Immature natural killer cell (primary cell): ENCODE data around the gene TXNDC17. TPM values are rescaled to one million over a fixed set of nuclear protein-coding genes. Genes with fewer than 3 reads are reported as not detected.
A peak's percentile ranks its signal among the peaks of the same experiment; 100 is the strongest.
"Not testable (repeated sequence)": the region's sequence is repeated elsewhere in the genome, so short reads cannot be mapped to it uniquely, and the experiment has no call there.

Experiments
- DNase-seq, 3 donors: peaks; one replicate each; pipeline ENCODE4 v3.0.0; 2022; ENCODE audit warnings: mixed read lengths in 1 of 3
- H3K27ac Mint-ChIP-seq, 6 donors: one replicate each; pipeline ENCODE4 v1.8.0; 2020; ENCODE audit warnings: mixed read lengths in 6 of 6, mild to moderate bottlenecking in 5 of 6, inconsistent platforms in 4 of 6, moderate library complexity in 3 of 6
- H3K27me3 Mint-ChIP-seq, 3 donors: one replicate each; pipeline ENCODE4 v1.8.0; 2020 to 2021; ENCODE audit warnings: low read depth in 3 of 3, mild to moderate bottlenecking in 3 of 3, mixed read lengths in 3 of 3, moderate library complexity in 3 of 3, inconsistent platforms in 1 of 3
- H3K36me3 Mint-ChIP-seq, 3 donors: one replicate each; pipeline ENCODE4 v1.8.0; 2020; ENCODE audit warnings: mixed read lengths in 3 of 3, inconsistent platforms in 2 of 3, mild to moderate bottlenecking in 2 of 3
- H3K4me1 Mint-ChIP-seq, 2 donors: one replicate each; pipeline ENCODE4 v1.8.0; 2020; ENCODE audit warnings: inconsistent platforms in 2 of 2, mild to moderate bottlenecking in 2 of 2, mixed read lengths in 2 of 2, moderate library complexity in 1 of 2
- H3K4me3 Mint-ChIP-seq, 5 donors: one replicate each; pipeline ENCODE4 v1.8.0; 2020; ENCODE audit warnings: mild to moderate bottlenecking in 5 of 5, mixed read lengths in 5 of 5, inconsistent platforms in 3 of 5, moderate library complexity in 3 of 5
- H3K9me3 Mint-ChIP-seq, 6 donors: one replicate each; pipeline ENCODE4 v1.8.0; 2020; ENCODE audit warnings: mild to moderate bottlenecking in 6 of 6, mixed read lengths in 6 of 6, inconsistent platforms in 4 of 6, moderate library complexity in 3 of 6
- polyA plus RNA-seq, 3 donors: library from polyadenylated mRNA; unstranded; fragments of 300-500 nt; fragmentation: Illumina TruSeq; gene quantifications; one replicate each; pipeline ENCODE4 v1.2.3, GENCODE V29; 2021

TXNDC17 gene
- 100 to 1,000 TPM in 2 of 3 donors, 10 to 100 TPM in 1; 79.2 to 111 (median 107) TPM for polyA plus RNA-seq

DNA sequence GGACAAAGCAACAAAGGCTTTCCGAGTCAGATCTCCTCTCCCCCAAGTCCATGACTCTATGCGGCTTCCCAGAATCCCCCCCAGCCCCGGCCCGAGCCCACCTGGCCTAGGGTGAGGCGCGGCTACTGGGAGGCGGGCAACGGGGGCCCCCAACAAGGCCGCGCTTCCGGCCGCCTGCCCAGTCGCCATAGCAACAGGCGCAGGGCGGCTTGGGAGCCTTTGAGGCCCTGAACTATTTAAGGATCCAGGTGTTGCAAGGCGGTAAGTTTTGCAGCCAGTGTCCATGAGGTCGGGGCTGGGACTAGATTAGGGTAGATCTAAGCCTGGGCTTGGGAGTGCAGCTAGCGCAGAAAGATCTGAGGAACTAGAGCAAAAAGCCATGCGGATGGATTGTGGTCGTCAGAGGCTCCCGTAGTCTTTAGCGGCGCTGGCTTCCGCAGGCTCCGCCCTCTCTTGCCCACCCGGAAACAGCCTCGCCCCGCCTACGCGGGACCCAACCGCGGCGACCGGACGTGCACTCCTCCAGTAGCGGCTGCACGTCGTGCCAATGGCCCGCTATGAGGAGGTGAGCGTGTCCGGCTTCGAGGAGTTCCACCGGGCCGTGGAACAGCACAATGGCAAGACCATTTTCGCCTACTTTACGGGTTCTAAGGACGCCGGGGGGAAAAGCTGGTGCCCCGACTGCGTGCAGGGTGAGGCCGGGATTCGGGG, at the start of gene TXNDC17, which contains the start of gene KIAA0753:
Gene TXNDC17 (plus strand): TSS at position 525 of the 711 bp plus-strand sequence. CDS start 23 bp downstream, at position 548.
Gene KIAA0753 (minus strand): TSS at position 176 of the 711 bp plus-strand sequence. CDS start 5,608 bp downstream, outside the sequence.
- Mint-ChIP-seq H3K9me3 (no peaks in the 10 kb centered on the region), H3K27ac (peak within 1 kb of the TSS; percentile 91 to 100 (median 99)), H3K36me3 (peaks cover 0 to 15% (median 0%) of the 10 kb centered on the region in 3 donors), H3K4me3 (peak within 1 kb of the TSS; percentile 93 to 99 (median 97)), H3K4me1 (peaks cover 32 to 49% of the 10 kb centered on the region in 2 donors), H3K27me3 (peaks cover 8 to 14% (median 12%) of the 10 kb centered on the region in 3 donors)
- peak; percentile 94 to 95 (median 95) for DNase-seq

DNA sequence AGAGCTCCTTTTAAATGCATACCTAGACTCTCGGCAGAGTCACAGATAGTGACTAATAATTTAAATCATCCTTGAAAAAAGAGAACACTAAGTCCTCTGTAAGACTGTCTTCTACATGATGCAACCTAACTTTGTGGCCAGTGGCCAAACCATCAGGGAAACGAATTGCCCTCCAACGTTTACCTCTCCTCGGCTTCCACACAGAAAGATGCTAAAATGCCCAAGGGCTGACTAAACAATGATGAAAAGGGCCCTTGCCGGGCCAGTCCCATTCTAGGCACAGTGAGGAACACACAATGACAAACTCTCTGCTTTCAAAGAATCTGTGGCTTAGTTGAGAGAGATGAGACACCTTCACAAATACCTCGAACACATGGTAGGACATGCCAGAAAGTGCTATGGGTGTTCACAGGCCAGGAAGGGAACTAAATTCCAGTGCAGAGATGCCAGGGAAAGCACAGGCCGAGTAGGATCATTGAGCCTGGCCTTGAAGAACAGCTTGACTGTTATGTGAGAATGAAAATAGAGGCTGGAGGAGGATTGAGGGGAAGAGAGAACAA, 49.2 kb upstream of the TXNDC17 start:
- Mint-ChIP-seq H3K4me3 (no peak overlapping the region), H3K36me3 (peaks cover 46 to 61% (median 60%) of the 10 kb centered on the region in 3 donors), H3K9me3 (no peaks in the 10 kb centered on the region), H3K27me3 (peaks cover 0 to 2% (median 0%) of the 10 kb centered on the region in 3 donors), H3K27ac (peak overlapping the region in 2 of 6 donors; percentile 35 to 68), H3K4me1 (no peaks in the 10 kb centered on the region)
- DNase-seq: no peak

DNA sequence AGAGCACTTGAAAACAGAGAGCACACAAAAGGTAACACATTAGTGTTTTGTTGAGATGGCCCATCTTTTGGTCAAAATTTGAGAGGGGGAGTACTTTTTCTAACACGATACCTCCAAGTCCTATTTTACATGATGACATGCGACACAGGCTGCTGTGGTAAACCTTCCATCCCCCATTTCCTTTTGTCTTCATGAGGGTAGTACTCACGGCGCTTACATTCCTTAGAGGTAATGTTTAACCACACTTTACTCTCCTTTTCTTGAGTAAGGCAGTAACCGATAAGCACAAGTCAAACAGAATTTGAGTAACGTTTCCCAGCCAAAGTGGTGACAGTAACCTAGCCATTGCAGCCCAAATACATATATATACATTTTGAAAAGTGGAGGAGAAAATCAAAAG, 48.7 kb upstream of the TXNDC17 start:
- peaks cover 0 to 2% (median 0%) of the 10 kb centered on the region in 3 donors for H3K27me3 Mint-ChIP-seq
- no peak overlapping the region for H3K4me3 Mint-ChIP-seq
- H3K27ac Mint-ChIP-seq: peak overlapping the region in 2 of 6 donors; percentile 35 to 68
- DNase-seq: no peak
- no peaks in the 10 kb centered on the region for H3K9me3 Mint-ChIP-seq
- H3K4me1 Mint-ChIP-seq: no peaks in the 10 kb centered on the region
- H3K36me3 Mint-ChIP-seq: peaks cover 46 to 61% (median 60%) of the 10 kb centered on the region in 3 donors

DNA sequence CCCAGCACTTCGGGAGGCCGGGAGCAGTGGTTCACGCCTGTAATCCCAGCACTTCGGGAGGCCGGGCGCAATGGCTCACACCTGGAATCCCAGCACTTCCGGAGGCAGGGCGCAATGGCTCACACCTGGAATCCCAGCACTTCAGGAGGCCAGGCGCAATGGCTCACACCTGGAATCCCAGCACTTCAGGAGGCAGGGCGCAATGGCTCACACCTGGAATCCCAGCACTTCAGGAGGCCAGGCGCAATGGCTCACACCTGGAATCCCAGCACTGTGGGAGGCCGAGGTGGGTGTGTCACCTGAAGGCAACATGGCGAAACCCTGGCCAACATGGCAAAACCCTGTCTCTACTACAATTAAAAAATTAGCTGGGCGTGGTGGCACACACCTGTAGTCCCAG, 47.5 kb upstream of the TXNDC17 start:
- H3K36me3 Mint-ChIP-seq: peaks cover 41 to 58% (median 48%) of the 10 kb centered on the region in 3 donors
- H3K27ac Mint-ChIP-seq, H3K4me1 Mint-ChIP-seq, H3K27me3 Mint-ChIP-seq, DNase-seq, H3K4me3 Mint-ChIP-seq, H3K9me3 Mint-ChIP-seq: not testable (repeated sequence)

DNA sequence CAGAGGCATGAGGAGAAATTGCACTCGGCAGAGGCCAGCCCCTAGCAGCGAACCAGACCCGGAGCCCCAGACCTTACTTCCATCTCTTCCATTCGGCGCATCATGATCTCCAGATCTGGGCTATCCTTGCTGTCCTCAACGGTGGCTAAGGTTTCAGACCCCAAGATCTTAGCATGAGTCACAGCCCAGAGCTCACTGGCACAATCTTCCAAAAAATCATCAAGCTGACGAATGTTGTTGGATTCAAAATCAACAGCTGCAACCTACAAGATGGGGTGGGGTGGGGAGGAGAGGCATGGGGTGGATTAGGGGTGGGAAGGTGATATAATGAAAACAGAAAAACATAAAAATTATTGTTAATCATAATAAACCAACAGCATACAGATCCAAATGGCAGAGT, 44.8 kb upstream of the TXNDC17 start:
- Mint-ChIP-seq H3K27ac (no peak overlapping the region), H3K27me3 (peaks cover 0 to 2% (median 0%) of the 10 kb centered on the region in 3 donors), H3K9me3 (no peaks in the 10 kb centered on the region), H3K4me3 (no peak overlapping the region), H3K4me1 (no peaks in the 10 kb centered on the region), H3K36me3 (peaks cover 33 to 61% (median 44%) of the 10 kb centered on the region in 3 donors)
- DNase-seq: no peak

DNA sequence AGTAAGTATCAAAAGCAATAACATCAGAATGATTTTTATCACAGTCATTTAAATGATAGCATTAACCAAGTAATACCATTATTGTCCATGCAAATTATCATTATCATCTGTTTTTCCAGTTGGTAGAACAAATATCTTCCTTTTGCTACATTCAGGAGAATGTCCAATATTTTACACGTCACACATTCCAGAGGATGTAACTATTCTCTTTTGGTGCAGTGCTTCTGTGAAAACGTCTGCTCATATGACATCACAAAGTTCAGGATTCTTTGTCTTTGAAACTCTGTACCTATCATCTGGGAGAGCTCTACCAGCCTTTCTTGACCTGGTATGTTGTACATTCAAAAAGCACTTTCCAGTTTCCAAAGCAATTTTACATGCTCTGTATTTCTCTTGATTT, 44.3 kb upstream of the TXNDC17 start:
- Mint-ChIP-seq H3K27ac (no peak overlapping the region), H3K4me1 (no peaks in the 10 kb centered on the region), H3K9me3 (no peaks in the 10 kb centered on the region), H3K27me3 (peaks cover 0 to 2% (median 0%) of the 10 kb centered on the region in 3 donors), H3K4me3 (no peak overlapping the region), H3K36me3 (peaks cover 31 to 57% (median 40%) of the 10 kb centered on the region in 3 donors)
- DNase-seq: no peak

DNA sequence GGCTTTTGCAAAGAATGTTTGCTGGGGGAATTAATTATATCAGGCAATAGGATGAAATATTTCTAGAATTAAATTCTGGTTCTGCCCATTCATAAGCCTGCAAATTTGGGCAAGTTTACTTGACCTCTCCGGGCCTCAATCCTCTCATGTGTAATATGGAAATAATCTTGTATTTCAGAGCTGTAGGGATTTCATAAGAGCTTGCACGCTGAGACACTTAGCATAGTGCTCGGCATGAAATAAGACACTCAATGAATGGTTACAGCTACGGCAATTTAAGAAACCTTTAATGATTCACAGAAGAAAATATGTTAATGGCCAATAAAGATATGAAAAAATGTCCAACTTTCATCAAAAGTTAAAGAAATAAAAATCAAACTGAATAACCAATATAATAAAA, 43.9 kb upstream of the TXNDC17 start:
- no peaks in the 10 kb centered on the region for H3K9me3 Mint-ChIP-seq
- H3K4me1 Mint-ChIP-seq: no peaks in the 10 kb centered on the region
- H3K4me3 Mint-ChIP-seq: no peak overlapping the region
- H3K36me3 Mint-ChIP-seq: peaks cover 30 to 56% (median 36%) of the 10 kb centered on the region in 3 donors
- DNase-seq: no peak
- H3K27me3 Mint-ChIP-seq: peaks cover 0 to 2% (median 0%) of the 10 kb centered on the region in 3 donors
- H3K27ac Mint-ChIP-seq: no peak overlapping the region

DNA sequence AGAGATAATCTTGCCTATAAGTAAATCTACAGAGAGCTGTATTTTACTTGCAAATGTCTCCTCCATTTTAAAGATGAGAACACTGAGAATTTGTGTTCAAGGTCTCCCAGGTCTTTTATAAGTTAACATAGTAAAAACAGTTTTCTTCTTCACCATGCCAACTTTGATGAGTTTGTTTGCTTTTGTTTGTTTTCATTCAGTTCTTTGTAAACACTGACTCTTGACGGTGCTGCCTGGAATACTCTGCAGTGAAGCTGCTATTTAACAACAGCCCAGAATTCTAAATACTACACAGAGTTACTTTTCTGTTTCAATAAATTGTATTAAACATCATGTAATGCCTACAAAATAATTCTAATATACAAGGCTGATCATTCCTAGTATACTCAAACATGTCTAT, 43.1 kb upstream of the TXNDC17 start:
- H3K27ac Mint-ChIP-seq: no peak overlapping the region
- H3K36me3 Mint-ChIP-seq: peaks cover 24 to 58% (median 28%) of the 10 kb centered on the region in 3 donors
- H3K27me3 Mint-ChIP-seq: peaks cover 0 to 2% (median 0%) of the 10 kb centered on the region in 3 donors
- no peak overlapping the region for H3K4me3 Mint-ChIP-seq
- no peaks in the 10 kb centered on the region for H3K4me1 Mint-ChIP-seq
- DNase-seq: no peak
- no peaks in the 10 kb centered on the region for H3K9me3 Mint-ChIP-seq

DNA sequence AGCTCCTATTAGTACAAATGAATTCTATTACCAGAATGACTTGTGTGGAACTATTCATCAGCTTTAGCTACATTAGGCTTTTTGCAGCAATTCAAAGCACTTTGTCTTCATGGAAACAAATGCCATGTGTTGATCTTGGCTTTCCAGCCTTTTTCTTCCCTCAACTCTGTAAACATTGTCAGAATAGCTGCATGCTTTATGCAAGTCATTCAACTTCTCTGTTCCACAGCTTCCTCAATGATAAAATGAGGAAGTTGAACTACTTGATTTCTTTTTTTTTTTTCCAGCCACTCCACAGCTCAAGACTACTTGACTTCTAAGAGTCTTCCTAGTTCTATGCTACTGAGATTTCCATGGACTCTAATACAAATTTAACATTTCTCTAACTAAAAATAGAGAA, 41.5 kb upstream of the TXNDC17 start:
- no peaks in the 10 kb centered on the region for H3K27me3 Mint-ChIP-seq
- H3K36me3 Mint-ChIP-seq: peaks cover 19 to 57% (median 20%) of the 10 kb centered on the region in 3 donors
- no peaks in the 10 kb centered on the region for H3K4me1 Mint-ChIP-seq
- no peak overlapping the region for H3K27ac Mint-ChIP-seq
- no peak for DNase-seq
- no peaks in the 10 kb centered on the region for H3K9me3 Mint-ChIP-seq
- no peak overlapping the region for H3K4me3 Mint-ChIP-seq

DNA sequence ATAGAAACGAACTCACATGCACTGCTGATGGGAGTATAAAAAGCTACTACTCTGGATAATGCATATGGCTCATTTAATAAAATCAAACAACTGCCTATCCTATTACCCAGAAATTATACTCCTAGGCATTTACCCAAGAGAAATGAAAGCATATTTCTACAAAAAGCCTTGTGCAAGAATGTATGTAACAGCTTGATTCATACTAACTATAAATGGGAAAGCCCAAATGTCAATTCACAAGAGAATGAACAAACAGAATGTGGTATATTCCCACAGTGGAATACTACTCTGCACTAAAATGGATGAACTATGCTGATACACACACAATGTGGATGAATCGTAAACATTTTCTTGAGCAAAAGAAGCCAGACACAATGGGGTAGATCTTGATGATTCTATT, 38.7 kb upstream of the TXNDC17 start:
- no peak for DNase-seq
- H3K27ac Mint-ChIP-seq: no peak overlapping the region
- H3K36me3 Mint-ChIP-seq: peaks cover 22 to 66% (median 31%) of the 10 kb centered on the region in 3 donors
- H3K9me3 Mint-ChIP-seq: no peaks in the 10 kb centered on the region
- no peak overlapping the region for H3K4me3 Mint-ChIP-seq
- no peaks in the 10 kb centered on the region for H3K4me1 Mint-ChIP-seq
- H3K27me3 Mint-ChIP-seq: no peaks in the 10 kb centered on the region

DNA sequence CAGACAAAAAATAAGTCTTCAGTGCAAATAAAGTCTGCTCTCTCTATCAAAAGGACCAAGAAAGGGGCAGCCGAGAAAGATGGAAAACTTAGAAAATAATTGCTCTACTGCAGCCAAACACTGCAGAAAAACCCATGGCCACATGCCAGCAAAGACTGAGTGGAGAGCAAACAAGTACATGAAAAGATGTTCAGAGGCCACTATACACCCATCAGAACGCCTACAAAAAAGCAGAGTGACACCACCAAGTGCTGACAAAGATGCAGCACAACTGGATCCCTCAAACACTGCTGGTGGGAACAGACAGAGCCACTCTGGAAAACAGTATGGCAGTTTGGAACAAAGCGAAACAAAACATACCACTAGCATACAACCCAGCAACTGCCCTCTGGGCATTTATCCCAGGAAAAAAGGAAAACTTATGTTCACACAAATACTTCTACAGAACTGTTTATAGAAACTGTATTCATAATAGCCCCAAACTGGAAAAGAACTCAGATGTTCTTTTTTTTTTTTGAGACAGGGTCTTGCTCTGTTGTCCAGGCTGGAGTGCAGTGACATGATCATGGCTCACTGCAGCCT, 37.0 kb upstream of the TXNDC17 start:
- H3K9me3 Mint-ChIP-seq: no peaks in the 10 kb centered on the region
- no peak for DNase-seq
- peaks cover 26 to 62% (median 28%) of the 10 kb centered on the region in 3 donors for H3K36me3 Mint-ChIP-seq
- H3K27ac Mint-ChIP-seq: no peak overlapping the region
- no peaks in the 10 kb centered on the region for H3K27me3 Mint-ChIP-seq
- no peaks in the 10 kb centered on the region for H3K4me1 Mint-ChIP-seq
- H3K4me3 Mint-ChIP-seq: no peak overlapping the region

DNA sequence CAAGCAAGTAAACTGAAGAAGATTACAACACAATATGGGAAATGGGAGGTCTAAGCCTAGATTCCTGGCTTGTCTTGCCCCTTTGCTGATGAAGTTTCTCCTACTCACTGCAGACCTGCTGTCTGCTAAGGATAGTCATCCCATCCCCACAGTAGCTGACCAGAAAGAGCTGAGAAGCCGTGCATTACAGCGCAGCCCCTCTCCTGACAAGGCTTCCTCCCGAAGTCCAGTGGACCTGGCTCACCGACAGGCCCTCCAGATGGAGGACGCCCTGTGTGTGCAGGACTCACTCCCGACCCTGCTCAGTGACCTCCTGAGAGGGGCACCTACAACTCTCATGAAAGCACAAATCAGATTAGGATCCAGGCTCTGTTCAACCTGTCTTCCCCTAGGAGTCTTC, 35.7 kb upstream of the TXNDC17 start:
- H3K4me1 Mint-ChIP-seq: no peaks in the 10 kb centered on the region
- no peak for DNase-seq
- H3K9me3 Mint-ChIP-seq: no peaks in the 10 kb centered on the region
- H3K36me3 Mint-ChIP-seq: peaks cover 27 to 62% (median 30%) of the 10 kb centered on the region in 3 donors
- H3K27ac Mint-ChIP-seq: no peak overlapping the region
- H3K4me3 Mint-ChIP-seq: no peak overlapping the region
- H3K27me3 Mint-ChIP-seq: no peaks in the 10 kb centered on the region

DNA sequence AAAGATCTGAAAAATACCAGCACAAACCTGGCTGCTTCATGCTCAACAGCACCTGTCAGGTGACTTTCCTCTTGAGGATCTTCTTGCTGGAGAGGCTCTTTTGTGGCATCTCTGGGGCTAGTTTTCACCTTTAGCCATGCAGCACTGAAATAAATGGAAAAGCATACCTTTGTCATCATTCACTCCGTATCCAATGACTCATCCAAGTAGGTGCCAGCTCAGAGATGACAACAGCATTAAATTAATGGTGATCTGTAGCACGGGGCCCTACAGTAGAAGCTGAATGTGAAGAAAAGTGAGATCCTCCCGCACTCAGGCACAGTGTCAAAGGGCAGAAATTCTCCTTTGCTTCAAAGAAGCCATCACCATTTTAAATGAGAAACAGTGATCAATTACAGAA, 32.5 kb upstream of the TXNDC17 start:
- H3K9me3 Mint-ChIP-seq: no peaks in the 10 kb centered on the region
- H3K27me3 Mint-ChIP-seq: no peaks in the 10 kb centered on the region
- H3K4me1 Mint-ChIP-seq: no peaks in the 10 kb centered on the region
- no peak overlapping the region for H3K4me3 Mint-ChIP-seq
- DNase-seq: no peak
- no peak overlapping the region for H3K27ac Mint-ChIP-seq
- H3K36me3 Mint-ChIP-seq: peaks cover 18 to 50% (median 27%) of the 10 kb centered on the region in 3 donors

DNA sequence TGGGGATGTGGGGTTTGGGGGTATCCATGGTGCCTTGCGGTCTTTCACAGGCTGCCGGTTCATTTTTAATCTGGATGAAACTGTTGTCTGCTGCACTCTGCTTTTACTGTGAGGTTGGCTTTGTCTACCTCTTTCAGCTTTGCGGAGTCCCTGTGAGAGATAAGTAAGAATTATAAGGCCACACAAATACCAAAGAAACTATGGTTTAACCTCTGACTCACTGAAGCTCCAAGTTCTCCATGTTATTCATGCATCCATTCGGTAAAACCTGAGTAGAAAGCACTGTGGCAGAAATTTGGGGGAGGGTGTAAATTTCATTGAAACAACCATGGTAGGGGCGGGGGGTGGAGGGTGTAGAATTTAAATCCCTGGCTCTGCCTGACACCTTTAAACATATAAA, 30.8 kb upstream of the TXNDC17 start:
- H3K9me3 Mint-ChIP-seq: no peaks in the 10 kb centered on the region
- no peak overlapping the region for H3K4me3 Mint-ChIP-seq
- H3K4me1 Mint-ChIP-seq: no peaks in the 10 kb centered on the region
- H3K27ac Mint-ChIP-seq: no peak overlapping the region
- no peak for DNase-seq
- peaks cover 19 to 47% (median 23%) of the 10 kb centered on the region in 3 donors for H3K36me3 Mint-ChIP-seq
- no peaks in the 10 kb centered on the region for H3K27me3 Mint-ChIP-seq
